ENCODE measurements around the gene CDK2. TPM values are rescaled to one million over a fixed set of nuclear protein-coding genes. Genes with fewer than 3 reads are reported as not detected.

Gene CDK2
- total and polyA plus RNA-seq, 12 donors: 6.0 to 30.6 (median 17.8) TPM

GRCh38 chr12:55963760-55964159 is 2.9 kb upstream of the CDK2 start:
- Histone ChIP-seq H3K9me3 (replicated peaks in 1 of 3) (no peaks in the 10 kb centered on the region), H3K27ac (no peak overlapping the region), H3K36me3 (replicated peaks in 1 of 2) (no peaks in the 10 kb centered on the region), H3K4me1 (replicated peaks in 1 of 2) (peaks cover 6 to 11% of the 10 kb centered on the region in 2 donors), H3K27me3 (no peaks in the 10 kb centered on the region), H3K4me3 (no peak overlapping the region)
- intact Hi-C loops (cut with DNase I): no loop called here
- WGBS, 4 donors: 84 to 91% (median 90%) methylated on average over 2 of the region's 2 CpGs
- no peak for TF ChIP-seq POLR2A (IDR thresholded peaks at IDR 0.05)
- TF ChIP-seq CTCF (IDR thresholded peaks at IDR 0.05): no peak
- DNase-seq: no peak

GRCh38 chr12:55965240-55965639 is 1.4 kb upstream of the CDK2 start:
- intact Hi-C loops (cut with DNase I): no loop called here
- H3K4me3 ChIP-seq: no peak overlapping the region
- no peaks in the 10 kb centered on the region for H3K27me3 ChIP-seq
- no peak for DNase-seq
- H3K27ac ChIP-seq: no peak overlapping the region
- H3K4me1 ChIP-seq (replicated peaks in 1 of 2): peaks cover 6 to 11% of the 10 kb centered on the region in 2 donors
- WGBS, 4 donors: 63 to 78% (median 75%) methylated on average over 5 of the region's 5 CpGs
- H3K36me3 ChIP-seq (replicated peaks in 1 of 2): no peaks in the 10 kb centered on the region
- TF ChIP-seq POLR2A (IDR thresholded peaks at IDR 0.05) (no peak), CTCF (IDR thresholded peaks at IDR 0.05) (no peak)
- no peaks in the 10 kb centered on the region for H3K9me3 ChIP-seq (replicated peaks in 1 of 3)

GRCh38 chr12:55965941-55966407 is 656 bp upstream of the CDK2 start, which contains the start of gene PMEL:
PMEL (minus strand) TSS chr12:55966042; CDS start chr12:55966011, 31 bp downstream.
- Histone ChIP-seq H3K36me3 (replicated peaks in 1 of 2) (no peaks in the 10 kb centered on the region), H3K27ac (peak within 1 kb of the TSS in 4 of 5 donors; percentile 46 to 88 (median 66)), H3K27me3 (no peaks in the 10 kb centered on the region), H3K4me1 (replicated peaks in 1 of 2) (peaks cover 6 to 11% of the 10 kb centered on the region in 2 donors), H3K4me3 (peak within 1 kb of the TSS; percentile 21 to 77 (median 39)), H3K9me3 (replicated peaks in 1 of 3) (no peaks in the 10 kb centered on the region)
- TF ChIP-seq POLR2A (IDR thresholded peaks at IDR 0.05) (no peak), CTCF (IDR thresholded peaks at IDR 0.05) (no peak)
- WGBS, 4 donors: 4 to 16% (median 11%) methylated on average over 4 of the region's 4 CpGs
- intact Hi-C loops (cut with DNase I): no loop called here
- peak in 1 of 7 donors; percentile 19 for DNase-seq

GRCh38 chr12:55969356-55969755 is 2.7 kb downstream of the CDK2 start:
- Histone ChIP-seq H3K27me3 (no peaks in the 10 kb centered on the region), H3K27ac (no peak overlapping the region), H3K9me3 (replicated peaks in 1 of 3) (no peaks in the 10 kb centered on the region), H3K4me3 (no peak overlapping the region), H3K36me3 (replicated peaks in 1 of 2) (no peaks in the 10 kb centered on the region), H3K4me1 (replicated peaks in 1 of 2) (peaks cover 11 to 22% of the 10 kb centered on the region in 2 donors)
- intact Hi-C loops (cut with DNase I): no loop called here
- TF ChIP-seq POLR2A (IDR thresholded peaks at IDR 0.05) (no peak), CTCF (IDR thresholded peaks at IDR 0.05) (no peak)
- no peak for DNase-seq
- 82 to 100% (median 92%) methylated on average over 2 to 4 of the region's 4 CpGs for WGBS, 4 donors

All from adrenal gland (tissue), 12 donors.